HepG2 (cell line): ENCODE measurements around the gene REM2. TPM values are rescaled to one million over a fixed set of nuclear protein-coding genes. Genes with fewer than 3 reads are reported as not detected.

Source experiments
- SALL2 ChIP-seq: sonication (generic); formaldehyde crosslinking; IDR thresholded peaks from 2 replicates; pipeline ENCODE4 v1.8.1; 2023; ENCODE audit warnings: mild to moderate bottlenecking, missing genetic modification reagents, inconsistent platforms
- SMAD1 ChIP-seq: sonication (generic); formaldehyde crosslinking; IDR thresholded peaks from 2 replicates; pipeline ENCODE4 v1.4.0; 2020; ENCODE audit warnings: missing genetic modification reagents, low read depth, mild to moderate bottlenecking, borderline replicate concordance
- ZNF136 ChIP-seq: sonication (generic); formaldehyde crosslinking; IDR thresholded peaks from 2 replicates; pipeline ENCODE4 v1.8.1; 2022; ENCODE audit warnings: low read depth, mild to moderate bottlenecking, moderate library complexity, missing genetic modification reagents
- ZNF234 ChIP-seq: sonication (generic); formaldehyde crosslinking; conservative IDR thresholded peaks from 2 replicates; pipeline ENCODE4 v1.5.1; 2020; ENCODE audit warnings: mild to moderate bottlenecking, missing genetic modification reagents
- ZZZ3 ChIP-seq: sonication (generic); formaldehyde crosslinking; IDR thresholded peaks from 2 replicates; pipeline ENCODE4 v1.4.0; 2020; ENCODE audit warnings: missing genetic modification reagents, mild to moderate bottlenecking, borderline replicate concordance
- polyA plus RNA-seq, 8 experiments: library from polyadenylated mRNA; depleted of rRNA in 3 of 8; stranded (reverse) in 7 of 8; unstranded in 1 of 8; fragments of >200 nt; fragmentation: Illumina TruSeq in 4 of 8; extraction: Trizol in 4 of 8; gene quantifications; 2 replicates each; pipeline versions ENCODE4 v1.2.1 to v1.2.3, GENCODE V29; 2011 to 2016; ENCODE audit warnings: low read depth in 4 of 8, missing spikeins in 1 of 8, mixed read lengths in 1 of 8; ENCODE audit not compliant: insufficient read depth in 1 of 8
- total RNA-seq, 5 experiments: library from RNA; depleted of rRNA; stranded (reverse); fragments of >200 nt; fragmentation: Illumina TruSeq; extraction: Trizol; gene quantifications; 2 replicates each; pipeline ENCODE4 v1.2.3, GENCODE V29; 2016; ENCODE audit warnings: low read depth in 1 of 5
- TF ChIP-seq, protein P1 (sequence below): sonication (generic); formaldehyde crosslinking; conservative IDR thresholded peaks from 2 replicates; pipeline ENCODE4 v1.8.1; 2023; ENCODE audit warnings: missing genetic modification reagents
- TF ChIP-seq, protein P2 (sequence below): sonication (generic); formaldehyde crosslinking; IDR thresholded peaks from 2 replicates; pipeline ENCODE4 v1.8.0; 2022; ENCODE audit warnings: mild to moderate bottlenecking, missing genetic modification reagents
- TF ChIP-seq, protein P3 (sequence below): sonication (generic); formaldehyde crosslinking; IDR thresholded peaks from 2 replicates; pipeline ENCODE4 v1.5.1; 2020; ENCODE audit warnings: missing genetic modification reagents, mild to moderate bottlenecking, borderline replicate concordance
- TF ChIP-seq, protein P4 (sequence below): sonication (generic); formaldehyde crosslinking; IDR thresholded peaks from 2 replicates; pipeline ENCODE4 v1.4.0; 2020; ENCODE audit warnings: missing genetic modification reagents
- TF ChIP-seq, protein P5 (sequence below): sonication (generic); formaldehyde crosslinking; IDR thresholded peaks from 2 replicates; pipeline ENCODE4 v1.4.0; 2020; ENCODE audit warnings: missing genetic modification reagents; ENCODE audit errors: not compliant biosample characterization
- TF ChIP-seq, protein P6 (sequence below): sonication (generic); formaldehyde crosslinking; IDR thresholded peaks from 2 replicates; pipeline ENCODE4 v1.8.0; 2022; ENCODE audit warnings: missing genetic modification reagents, mild to moderate bottlenecking, moderate library complexity, borderline replicate concordance
- TF ChIP-seq, protein P7 (sequence below): sonication (generic); formaldehyde crosslinking; IDR thresholded peaks from 2 replicates; pipeline ENCODE4 v1.5.1; 2020; ENCODE audit warnings: missing genetic modification reagents, mild to moderate bottlenecking, borderline replicate concordance
- TF ChIP-seq, protein P8 (sequence below): sonication (generic); formaldehyde crosslinking; IDR thresholded peaks from 2 replicates; pipeline ENCODE4 v1.4.0; 2020; ENCODE audit warnings: missing genetic modification reagents, mild to moderate bottlenecking, borderline replicate concordance

Gene REM2
- total and polyA plus RNA-seq, 2 of the 13 experiments (the other 11 are each of a cell fraction or from before 2014, with no cell fraction given), result 0.20 TPM; not detected in 1

DNA sequence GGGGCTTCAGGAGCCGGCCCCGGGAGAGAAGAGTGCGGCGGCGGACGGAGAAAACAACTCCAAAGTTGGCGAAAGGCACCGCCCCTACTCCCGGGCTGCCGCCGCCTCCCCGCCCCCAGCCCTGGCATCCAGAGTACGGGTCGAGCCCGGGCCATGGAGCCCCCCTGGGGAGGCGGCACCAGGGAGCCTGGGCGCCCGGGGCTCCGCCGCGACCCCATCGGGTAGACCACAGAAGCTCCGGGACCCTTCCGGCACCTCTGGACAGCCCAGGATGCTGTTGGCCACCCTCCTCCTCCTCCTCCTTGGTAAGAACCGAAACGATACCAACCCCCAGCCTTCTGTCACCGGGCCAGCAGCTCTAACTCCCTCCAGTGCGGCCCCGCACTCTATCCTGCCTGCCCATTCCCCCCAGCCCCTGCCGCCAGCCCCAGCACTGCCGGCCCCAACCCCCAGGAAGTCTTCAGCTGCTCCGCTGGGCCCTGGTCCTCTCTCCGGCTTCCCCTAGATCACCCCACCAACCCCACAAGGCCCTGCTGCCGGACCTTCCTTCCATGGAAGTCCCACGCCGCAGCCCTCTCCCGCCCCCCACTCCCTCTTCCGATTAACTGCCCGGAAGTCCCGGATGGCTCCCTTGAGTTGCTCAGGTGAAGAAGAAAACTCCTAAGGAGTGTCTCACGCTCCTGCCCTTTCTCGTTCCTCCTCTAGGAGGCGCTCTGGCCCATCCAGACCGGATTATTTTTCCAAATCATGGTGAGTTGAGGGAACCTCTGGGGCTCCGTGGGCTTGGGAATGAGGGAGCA, 10.8 kb upstream of the REM2 start (continued):
- TF ChIP-seq, protein P1, sequence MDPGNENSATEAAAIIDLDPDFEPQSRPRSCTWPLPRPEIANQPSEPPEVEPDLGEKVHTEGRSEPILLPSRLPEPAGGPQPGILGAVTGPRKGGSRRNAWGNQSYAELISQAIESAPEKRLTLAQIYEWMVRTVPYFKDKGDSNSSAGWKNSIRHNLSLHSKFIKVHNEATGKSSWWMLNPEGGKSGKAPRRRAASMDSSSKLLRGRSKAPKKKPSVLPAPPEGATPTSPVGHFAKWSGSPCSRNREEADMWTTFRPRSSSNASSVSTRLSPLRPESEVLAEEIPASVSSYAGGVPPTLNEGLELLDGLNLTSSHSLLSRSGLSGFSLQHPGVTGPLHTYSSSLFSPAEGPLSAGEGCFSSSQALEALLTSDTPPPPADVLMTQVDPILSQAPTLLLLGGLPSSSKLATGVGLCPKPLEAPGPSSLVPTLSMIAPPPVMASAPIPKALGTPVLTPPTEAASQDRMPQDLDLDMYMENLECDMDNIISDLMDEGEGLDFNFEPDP (CRISPR knock-in tag), result no peak
- TF ChIP-seq, protein P2, sequence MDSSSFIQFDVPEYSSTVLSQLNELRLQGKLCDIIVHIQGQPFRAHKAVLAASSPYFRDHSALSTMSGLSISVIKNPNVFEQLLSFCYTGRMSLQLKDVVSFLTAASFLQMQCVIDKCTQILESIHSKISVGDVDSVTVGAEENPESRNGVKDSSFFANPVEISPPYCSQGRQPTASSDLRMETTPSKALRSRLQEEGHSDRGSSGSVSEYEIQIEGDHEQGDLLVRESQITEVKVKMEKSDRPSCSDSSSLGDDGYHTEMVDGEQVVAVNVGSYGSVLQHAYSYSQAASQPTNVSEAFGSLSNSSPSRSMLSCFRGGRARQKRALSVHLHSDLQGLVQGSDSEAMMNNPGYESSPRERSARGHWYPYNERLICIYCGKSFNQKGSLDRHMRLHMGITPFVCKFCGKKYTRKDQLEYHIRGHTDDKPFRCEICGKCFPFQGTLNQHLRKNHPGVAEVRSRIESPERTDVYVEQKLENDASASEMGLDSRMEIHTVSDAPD (CRISPR knock-in tag), result no peak
- TF ChIP-seq, protein P3, sequence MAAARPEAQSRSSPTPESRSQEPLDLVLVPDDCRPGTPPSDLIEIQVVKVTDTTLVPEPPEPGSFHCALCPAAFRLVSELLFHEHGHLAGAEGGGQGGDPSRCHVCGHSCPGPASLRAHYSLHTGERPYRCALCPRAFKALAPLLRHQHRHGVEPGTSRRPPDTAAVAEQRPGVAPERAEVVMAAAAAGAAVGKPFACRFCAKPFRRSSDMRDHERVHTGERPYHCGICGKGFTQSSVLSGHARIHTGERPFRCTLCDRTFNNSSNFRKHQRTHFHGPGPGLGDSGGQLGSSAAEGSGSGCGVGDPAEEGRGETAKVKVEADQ, result peak; percentile 51; the same call in 1 of the 2 replicates
- TF ChIP-seq SALL2 (CRISPR knock-in tag) (no peak), SMAD1 (no peak), ZZZ3 (no peak), ZNF136 (CRISPR knock-in tag) (peak; percentile 53; the same call in 1 of the 2 replicates), ZNF234 (no peak; the same call in 1 of the 2 replicates)
- TF ChIP-seq, protein P4, sequence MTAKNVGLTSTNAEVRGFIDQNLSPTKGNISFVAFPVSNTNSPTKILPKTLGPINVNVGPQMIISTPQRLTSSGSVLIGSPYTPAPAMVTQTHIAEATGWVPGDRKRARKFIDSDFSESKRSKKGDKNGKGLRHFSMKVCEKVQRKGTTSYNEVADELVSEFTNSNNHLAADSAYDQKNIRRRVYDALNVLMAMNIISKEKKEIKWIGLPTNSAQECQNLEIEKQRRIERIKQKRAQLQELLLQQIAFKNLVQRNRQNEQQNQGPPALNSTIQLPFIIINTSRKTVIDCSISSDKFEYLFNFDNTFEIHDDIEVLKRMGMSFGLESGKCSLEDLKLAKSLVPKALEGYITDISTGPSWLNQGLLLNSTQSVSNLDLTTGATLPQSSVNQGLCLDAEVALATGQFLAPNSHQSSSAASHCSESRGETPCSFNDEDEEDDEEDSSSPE, result no peak
- TF ChIP-seq, protein P5, sequence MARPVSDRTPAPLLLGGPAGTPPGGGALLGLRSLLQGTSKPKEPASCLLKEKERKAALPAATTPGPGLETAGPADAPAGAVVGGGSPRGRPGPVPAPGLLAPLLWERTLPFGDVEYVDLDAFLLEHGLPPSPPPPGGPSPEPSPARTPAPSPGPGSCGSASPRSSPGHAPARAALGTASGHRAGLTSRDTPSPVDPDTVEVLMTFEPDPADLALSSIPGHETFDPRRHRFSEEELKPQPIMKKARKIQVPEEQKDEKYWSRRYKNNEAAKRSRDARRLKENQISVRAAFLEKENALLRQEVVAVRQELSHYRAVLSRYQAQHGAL (CRISPR knock-in tag), result no peak
- TF ChIP-seq, protein P6, sequence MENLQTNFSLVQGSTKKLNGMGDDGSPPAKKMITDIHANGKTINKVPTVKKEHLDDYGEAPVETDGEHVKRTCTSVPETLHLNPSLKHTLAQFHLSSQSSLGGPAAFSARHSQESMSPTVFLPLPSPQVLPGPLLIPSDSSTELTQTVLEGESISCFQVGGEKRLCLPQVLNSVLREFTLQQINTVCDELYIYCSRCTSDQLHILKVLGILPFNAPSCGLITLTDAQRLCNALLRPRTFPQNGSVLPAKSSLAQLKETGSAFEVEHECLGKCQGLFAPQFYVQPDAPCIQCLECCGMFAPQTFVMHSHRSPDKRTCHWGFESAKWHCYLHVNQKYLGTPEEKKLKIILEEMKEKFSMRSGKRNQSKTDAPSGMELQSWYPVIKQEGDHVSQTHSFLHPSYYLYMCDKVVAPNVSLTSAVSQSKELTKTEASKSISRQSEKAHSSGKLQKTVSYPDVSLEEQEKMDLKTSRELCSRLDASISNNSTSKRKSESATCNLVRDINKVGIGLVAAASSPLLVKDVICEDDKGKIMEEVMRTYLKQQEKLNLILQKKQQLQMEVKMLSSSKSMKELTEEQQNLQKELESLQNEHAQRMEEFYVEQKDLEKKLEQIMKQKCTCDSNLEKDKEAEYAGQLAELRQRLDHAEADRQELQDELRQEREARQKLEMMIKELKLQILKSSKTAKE, result no peak
- TF ChIP-seq, protein P7, sequence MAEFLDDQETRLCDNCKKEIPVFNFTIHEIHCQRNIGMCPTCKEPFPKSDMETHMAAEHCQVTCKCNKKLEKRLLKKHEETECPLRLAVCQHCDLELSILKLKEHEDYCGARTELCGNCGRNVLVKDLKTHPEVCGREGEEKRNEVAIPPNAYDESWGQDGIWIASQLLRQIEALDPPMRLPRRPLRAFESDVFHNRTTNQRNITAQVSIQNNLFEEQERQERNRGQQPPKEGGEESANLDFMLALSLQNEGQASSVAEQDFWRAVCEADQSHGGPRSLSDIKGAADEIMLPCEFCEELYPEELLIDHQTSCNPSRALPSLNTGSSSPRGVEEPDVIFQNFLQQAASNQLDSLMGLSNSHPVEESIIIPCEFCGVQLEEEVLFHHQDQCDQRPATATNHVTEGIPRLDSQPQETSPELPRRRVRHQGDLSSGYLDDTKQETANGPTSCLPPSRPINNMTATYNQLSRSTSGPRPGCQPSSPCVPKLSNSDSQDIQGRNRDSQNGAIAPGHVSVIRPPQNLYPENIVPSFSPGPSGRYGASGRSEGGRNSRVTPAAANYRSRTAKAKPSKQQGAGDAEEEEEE, result no peak
- TF ChIP-seq, protein P8, sequence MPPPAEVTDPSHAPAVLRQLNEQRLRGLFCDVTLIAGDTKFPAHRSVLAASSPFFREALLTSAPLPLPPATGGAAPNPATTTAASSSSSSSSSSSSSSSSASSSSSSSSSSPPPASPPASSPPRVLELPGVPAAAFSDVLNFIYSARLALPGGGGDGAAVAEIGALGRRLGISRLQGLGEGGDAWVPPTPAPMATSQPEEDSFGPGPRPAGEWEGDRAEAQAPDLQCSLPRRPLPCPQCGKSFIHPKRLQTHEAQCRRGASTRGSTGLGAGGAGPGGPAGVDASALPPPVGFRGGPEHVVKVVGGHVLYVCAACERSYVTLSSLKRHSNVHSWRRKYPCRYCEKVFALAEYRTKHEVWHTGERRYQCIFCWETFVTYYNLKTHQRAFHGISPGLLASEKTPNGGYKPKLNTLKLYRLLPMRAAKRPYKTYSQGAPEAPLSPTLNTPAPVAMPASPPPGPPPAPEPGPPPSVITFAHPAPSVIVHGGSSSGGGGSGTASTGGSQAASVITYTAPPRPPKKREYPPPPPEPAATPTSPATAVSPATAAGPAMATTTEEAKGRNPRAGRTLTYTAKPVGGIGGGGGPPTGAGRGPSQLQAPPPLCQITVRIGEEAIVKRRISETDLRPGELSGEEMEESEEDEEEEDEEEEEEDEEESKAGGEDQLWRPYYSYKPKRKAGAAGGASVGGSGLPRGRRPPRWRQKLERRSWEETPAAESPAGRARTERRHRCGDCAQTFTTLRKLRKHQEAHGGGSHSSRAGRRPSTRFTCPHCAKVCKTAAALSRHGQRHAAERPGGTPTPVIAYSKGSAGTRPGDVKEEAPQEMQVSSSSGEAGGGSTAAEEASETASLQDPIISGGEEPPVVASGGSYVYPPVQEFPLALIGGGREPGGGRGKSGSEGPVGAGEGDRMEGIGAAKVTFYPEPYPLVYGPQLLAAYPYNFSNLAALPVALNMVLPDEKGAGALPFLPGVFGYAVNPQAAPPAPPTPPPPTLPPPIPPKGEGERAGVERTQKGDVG (CRISPR knock-in tag), result no peak
